BJ (cell line): Measurements from ENCODE around the gene AHNAK2. TPM values are rescaled to one million over a fixed set of nuclear protein-coding genes. Genes with fewer than 3 reads are reported as not detected.

Experiments used
- CTCF ChIA-PET: fragments of 350-600 bp; formaldehyde crosslinking; extraction: SDS; loops from one replicate; lab custom pipeline; 2021; ENCODE audit warnings: antibody characterized with exemption, inconsistent platforms; lab: Yijun Ruan, JAX
- POLR2A ChIA-PET: fragments of 300-600 bp; sonication (Branson Sonifier 250); formaldehyde crosslinking; extraction: SDS; loops from one replicate; lab custom pipeline; 2021; ENCODE audit warnings: antibody characterized with exemption; lab: Charles Lee
- DNase-seq: peaks from one replicate; pipeline ENCODE4 v3.0.0-alpha.2; 2011; ENCODE audit warnings: low read depth
- H3K27me3 ChIP-seq: 2 replicates; pipeline ENCODE4 v1.6.0; 2011; ENCODE audit warnings: low read length; ENCODE audit not compliant: control insufficient read depth, insufficient read depth
- H3K36me3 ChIP-seq: 2 replicates; pipeline ENCODE4 v1.5.1; 2011; ENCODE audit warnings: low read length; ENCODE audit not compliant: control insufficient read depth, insufficient read depth
- H3K4me3 ChIP-seq: 2 replicates; pipeline ENCODE4 v1.5.1; 2011; ENCODE audit warnings: low read depth, mild to moderate bottlenecking, control low read depth, low read length
- CTCF ChIP-seq: IDR thresholded peaks from 2 replicates; pipeline ENCODE4 v1.5.1; 2011; ENCODE audit warnings: low read depth, mild to moderate bottlenecking, control low read depth, inconsistent platforms, low read length, moderate library complexity; ENCODE audit not compliant: insufficient read depth
- polyA plus RNA-seq: library from polyadenylated mRNA; depleted of rRNA; stranded (reverse); fragments of >200 nt; gene quantifications from 2 replicates; pipeline ENCODE4 v1.2.3, GENCODE V29; 2011; rRNA removed

AHNAK2 gene
- polyA plus RNA-seq, 1 experiment: 6.5 TPM

GRCh38 chr14:104889375-104889757 is 88.8 kb downstream of the AHNAK2 start:
- H3K36me3 ChIP-seq: peaks cover 27% of the 10 kb centered on the region
- POLR2A ChIA-PET: no interaction called here
- H3K4me3 ChIP-seq: no peak overlapping the region
- TF ChIP-seq CTCF: no peak
- no peaks in the 10 kb centered on the region for H3K27me3 ChIP-seq
- CTCF ChIA-PET: no interaction called here
- no peak for DNase-seq

DNA sequence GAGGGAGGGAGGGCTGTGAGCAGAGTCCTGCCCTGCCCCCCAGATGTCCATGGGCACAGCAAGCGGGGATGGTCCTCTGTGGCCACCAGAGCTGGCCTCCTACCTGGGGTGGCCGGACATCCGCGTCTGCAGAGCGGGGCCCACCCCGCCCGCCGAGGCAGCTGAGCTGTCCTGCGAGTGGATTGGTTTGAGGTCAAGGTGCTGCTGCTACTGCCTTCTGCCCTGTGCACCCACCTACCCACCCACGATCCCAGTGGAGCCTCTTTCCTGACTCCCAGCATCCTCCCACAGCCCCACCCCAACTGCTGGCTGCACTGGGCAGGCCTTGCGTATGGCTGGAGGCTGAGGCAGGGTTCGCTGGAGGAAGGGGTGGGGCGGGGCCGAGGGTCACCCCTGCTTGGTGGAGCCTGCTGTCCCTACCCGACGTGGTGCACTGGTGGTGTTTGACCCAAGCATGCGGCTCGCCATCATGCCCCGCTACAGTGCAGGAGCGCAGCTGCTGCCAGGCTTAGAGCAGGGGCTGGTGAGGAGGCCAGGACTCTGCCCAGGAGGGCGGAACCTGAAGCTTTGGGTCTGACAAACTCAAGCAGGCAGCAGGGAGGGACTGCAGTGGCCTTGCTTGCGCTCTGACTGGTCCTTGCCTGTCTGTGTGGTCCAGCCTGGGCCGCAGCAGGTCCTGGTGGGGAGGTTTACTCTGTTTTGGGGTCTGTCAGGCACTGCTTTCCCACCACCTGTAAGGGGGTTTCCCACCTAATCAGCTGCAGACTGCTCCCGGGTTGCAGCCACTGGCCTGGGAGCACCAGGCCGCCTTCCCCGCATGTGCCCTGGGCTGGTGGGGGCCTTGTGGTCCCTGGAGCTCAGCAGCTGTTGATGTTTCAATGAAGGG is 89.4 kb downstream of the AHNAK2 start:
- TF ChIP-seq CTCF: no peak
- CTCF ChIA-PET: interaction anchor here (1.0 to 1.5 kb wide), 2 partner anchors 10 to 157 kb away, joined by 3 to 5 read pairs; no protein-coding TSS in a partner anchor
- H3K36me3 ChIP-seq: peaks cover 27% of the 10 kb centered on the region
- no peak overlapping the region for H3K4me3 ChIP-seq
- H3K27me3 ChIP-seq: no peaks in the 10 kb centered on the region
- POLR2A ChIA-PET: no interaction called here
- no peak for DNase-seq

DNA sequence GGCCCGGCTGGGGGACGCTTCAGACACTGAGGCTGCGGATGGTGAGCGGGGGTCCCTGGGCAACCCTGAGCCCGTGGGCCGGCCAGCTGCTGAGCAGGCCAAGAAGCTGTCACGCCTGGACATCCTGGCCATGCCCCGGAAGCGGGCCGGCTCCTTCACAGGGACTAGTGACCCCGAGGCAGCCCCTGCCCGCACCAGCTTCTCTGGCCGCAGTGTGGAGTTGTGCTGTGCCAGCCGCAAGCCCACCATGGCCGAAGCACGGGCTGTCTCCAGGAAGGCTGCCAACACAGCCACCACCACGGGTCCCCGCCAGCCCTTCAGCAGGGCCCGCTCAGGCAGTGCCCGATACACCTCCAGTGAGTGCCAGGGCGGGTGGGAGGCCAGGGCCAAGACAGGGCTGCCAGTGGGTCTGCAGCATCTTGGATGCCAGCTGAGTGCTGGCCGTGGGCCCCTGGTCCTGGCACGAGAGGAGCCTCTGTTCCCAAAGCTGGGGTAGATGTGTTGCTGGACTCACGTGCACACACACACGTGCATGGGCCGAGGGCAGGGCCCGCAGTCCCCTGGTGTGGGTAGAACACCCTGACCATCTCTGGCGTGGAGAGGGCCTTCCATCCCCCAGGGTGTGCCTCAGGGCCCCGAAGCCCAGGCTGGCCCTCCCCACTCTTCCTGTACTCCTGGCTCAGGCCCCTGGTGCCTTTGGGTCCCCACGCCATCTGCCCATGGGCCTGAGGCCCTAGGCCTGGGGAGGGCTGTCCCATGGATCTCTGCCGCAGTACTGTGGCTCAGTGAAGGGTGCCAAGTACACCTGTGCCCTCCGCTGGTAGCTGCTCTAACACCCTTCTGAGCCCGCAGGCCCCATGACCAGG is 90.3 kb downstream of the AHNAK2 start:
- Histone ChIP-seq H3K27me3 (no peaks in the 10 kb centered on the region), H3K4me3 (no peak overlapping the region), H3K36me3 (peaks cover 28% of the 10 kb centered on the region)
- no peak for TF ChIP-seq CTCF
- no peak for DNase-seq
- CTCF ChIA-PET: interaction anchor here (0.6 to 1.5 kb wide), 3 partner anchors 9 to 158 kb away, joined by 3 to 5 read pairs (median 3); no protein-coding TSS in a partner anchor
- POLR2A ChIA-PET: no interaction called here

Other genes starting within 250 kb of the AHNAK2 start
- 83.5 and 116 TPM in 2 replicates for gene SIVA1, start 225.2 kb downstream of the AHNAK2 start, polyA plus RNA-seq
- gene AKT1, start 182.6 kb downstream of the AHNAK2 start, polyA plus RNA-seq: 152 and 226 TPM in 2 replicates
- 1.9 and 2.7 TPM in 2 replicates for gene ZBTB42, start 177.3 kb downstream of the AHNAK2 start, polyA plus RNA-seq
- gene CEP170B, start 113.1 kb downstream of the AHNAK2 start, polyA plus RNA-seq: 5.4 and 8.0 TPM in 2 replicates
- gene PLD4, start 53.5 kb downstream of the AHNAK2 start, polyA plus RNA-seq: 0.02 and 0.05 TPM in 2 replicates
- gene CLBA1, start 7.4 kb upstream of the AHNAK2 start, polyA plus RNA-seq: 4.5 and 5.9 TPM in 2 replicates
- 13.3 and 16.6 TPM in 2 replicates for gene CDCA4, start 42.7 kb upstream of the AHNAK2 start, polyA plus RNA-seq
- 0.06 and 0.13 TPM in 2 replicates for gene GPR132, start 87.1 kb upstream of the AHNAK2 start, polyA plus RNA-seq
- gene JAG2, start 190.4 kb upstream of the AHNAK2 start, polyA plus RNA-seq: 0.23 and 0.31 TPM in 2 replicates
- gene NUDT14, start 202.9 kb upstream of the AHNAK2 start, polyA plus RNA-seq: 6.5 and 10.9 TPM in 2 replicates